GM06990 (cell line): Measurements from ENCODE around the gene C2orf76.

Experiments
- DNase-seq: peaks from one replicate; pipeline ENCODE4 v3.0.0-alpha.2; 2011; ENCODE audit not compliant: insufficient read length; ENCODE audit errors: extremely low read depth
- H3K27me3 ChIP-seq: replicated peaks from 2 replicates; pipeline ENCODE4 v1.6.0; 2011; ENCODE audit warnings: low read length; ENCODE audit not compliant: control insufficient read depth, insufficient read depth
- H3K36me3 ChIP-seq: 2 replicates; pipeline ENCODE4 v1.5.1; 2011; ENCODE audit warnings: low read length; ENCODE audit not compliant: control insufficient read depth, insufficient read depth
- H3K4me3 ChIP-seq: replicated peaks from 2 replicates; pipeline ENCODE4 v1.5.1; 2011; ENCODE audit warnings: low read depth, mild to moderate bottlenecking, control low read depth, low read length
- TF ChIP-seq, protein P1 (sequence below): IDR thresholded peaks from 2 replicates; pipeline ENCODE4 v1.5.1; 2011; ENCODE audit warnings: low read length, control low read depth, mild to moderate bottlenecking, inconsistent platforms; ENCODE audit not compliant: insufficient read depth, poor library complexity, severe bottlenecking

The C2orf76 gene

DNA sequence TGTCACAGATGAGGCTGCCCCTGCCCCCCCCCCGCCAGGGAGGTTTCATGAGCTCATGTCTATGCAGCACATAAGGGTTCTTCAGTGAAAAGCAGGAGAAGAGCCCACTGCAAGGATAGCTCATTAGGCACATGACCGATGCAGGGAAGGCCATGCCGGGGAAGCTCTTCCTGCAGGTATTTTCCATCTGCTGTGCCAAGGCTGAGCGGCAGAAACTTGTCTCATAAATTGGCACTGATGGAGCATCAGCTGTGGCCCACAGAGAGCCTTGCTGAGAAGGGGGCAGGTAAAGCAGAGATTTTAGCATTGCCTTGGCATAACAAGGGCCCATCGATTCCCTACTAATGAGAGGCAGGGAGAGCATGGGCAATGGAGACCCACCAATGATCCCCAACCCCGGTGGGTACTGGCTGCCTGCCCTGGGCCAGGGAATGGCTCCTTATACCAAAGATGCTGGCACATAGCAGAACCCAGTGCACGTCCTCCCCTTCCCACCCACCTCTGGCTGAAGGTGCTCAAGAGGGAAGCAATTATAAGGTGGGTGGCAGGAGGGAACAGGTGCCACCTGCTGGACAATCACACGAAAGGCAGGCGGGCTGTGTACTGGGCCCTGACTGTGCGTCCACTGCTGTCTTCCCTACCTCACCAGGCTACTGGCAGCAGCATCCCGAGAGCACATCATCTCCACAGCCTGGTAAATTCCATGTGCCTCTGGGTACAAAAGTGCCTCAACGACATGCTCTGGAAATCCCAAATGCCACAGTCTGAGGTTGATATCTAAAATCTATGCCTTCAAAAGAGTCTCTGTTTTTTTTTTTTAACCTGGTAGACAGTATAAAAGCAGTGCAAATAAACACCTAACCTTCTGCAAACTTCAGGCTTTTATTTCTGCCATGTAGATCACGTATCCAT lies 101.6 kb downstream of the C2orf76 start:
- no peaks in the 10 kb centered on the region for H3K27me3 ChIP-seq
- H3K36me3 ChIP-seq: no peaks in the 10 kb centered on the region; the same call in 1 of the 2 replicates
- TF ChIP-seq, protein P1, sequence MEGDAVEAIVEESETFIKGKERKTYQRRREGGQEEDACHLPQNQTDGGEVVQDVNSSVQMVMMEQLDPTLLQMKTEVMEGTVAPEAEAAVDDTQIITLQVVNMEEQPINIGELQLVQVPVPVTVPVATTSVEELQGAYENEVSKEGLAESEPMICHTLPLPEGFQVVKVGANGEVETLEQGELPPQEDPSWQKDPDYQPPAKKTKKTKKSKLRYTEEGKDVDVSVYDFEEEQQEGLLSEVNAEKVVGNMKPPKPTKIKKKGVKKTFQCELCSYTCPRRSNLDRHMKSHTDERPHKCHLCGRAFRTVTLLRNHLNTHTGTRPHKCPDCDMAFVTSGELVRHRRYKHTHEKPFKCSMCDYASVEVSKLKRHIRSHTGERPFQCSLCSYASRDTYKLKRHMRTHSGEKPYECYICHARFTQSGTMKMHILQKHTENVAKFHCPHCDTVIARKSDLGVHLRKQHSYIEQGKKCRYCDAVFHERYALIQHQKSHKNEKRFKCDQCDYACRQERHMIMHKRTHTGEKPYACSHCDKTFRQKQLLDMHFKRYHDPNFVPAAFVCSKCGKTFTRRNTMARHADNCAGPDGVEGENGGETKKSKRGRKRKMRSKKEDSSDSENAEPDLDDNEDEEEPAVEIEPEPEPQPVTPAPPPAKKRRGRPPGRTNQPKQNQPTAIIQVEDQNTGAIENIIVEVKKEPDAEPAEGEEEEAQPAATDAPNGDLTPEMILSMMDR: peak; percentile 85
- H3K4me3 ChIP-seq: no peak overlapping the region
- DNase-seq: no peak

DNA sequence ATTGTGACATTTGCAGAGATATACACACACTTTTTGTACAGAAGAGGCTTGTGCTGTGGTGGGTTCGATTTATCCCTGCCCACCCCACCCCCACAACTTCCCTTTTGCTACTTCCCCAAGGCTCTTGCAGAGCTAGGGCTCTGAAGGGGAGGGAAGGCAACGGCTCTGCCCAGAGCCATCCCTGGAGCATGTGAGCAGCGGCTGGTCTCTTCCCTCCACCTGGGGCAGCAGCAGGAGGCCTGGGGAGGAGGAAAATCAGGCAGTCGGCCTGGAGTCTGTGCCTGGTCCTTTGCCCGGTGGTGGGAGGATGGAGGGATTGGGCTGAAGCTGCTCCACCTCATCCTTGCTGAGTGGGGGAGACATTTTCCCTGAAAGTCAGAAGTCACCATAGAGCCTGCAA lies 103.0 kb downstream of the C2orf76 start:
- TF ChIP-seq, protein P1: no peak
- Histone ChIP-seq H3K36me3 (no peaks in the 10 kb centered on the region; the same call in 1 of the 2 replicates), H3K4me3 (no peak overlapping the region), H3K27me3 (no peaks in the 10 kb centered on the region)
- no peak for DNase-seq

DNA sequence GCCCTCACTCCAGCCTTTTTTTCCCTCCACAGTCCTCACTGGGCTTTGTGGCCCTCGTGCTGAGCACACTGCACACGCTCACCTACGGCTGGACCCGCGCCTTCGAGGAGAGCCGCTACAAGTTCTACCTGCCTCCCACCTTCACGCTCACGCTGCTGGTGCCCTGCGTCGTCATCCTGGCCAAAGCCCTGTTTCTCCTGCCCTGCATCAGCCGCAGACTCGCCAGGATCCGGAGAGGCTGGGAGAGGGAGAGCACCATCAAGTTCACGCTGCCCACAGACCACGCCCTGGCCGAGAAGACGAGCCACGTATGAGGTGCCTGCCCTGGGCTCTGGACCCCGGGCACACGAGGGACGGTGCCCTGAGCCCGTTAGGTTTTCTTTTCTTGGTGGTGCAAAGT lies 103.6 kb downstream of the C2orf76 start:
- Histone ChIP-seq H3K36me3 (no peaks in the 10 kb centered on the region; the same call in 1 of the 2 replicates), H3K4me3 (no peak overlapping the region), H3K27me3 (no peaks in the 10 kb centered on the region)
- DNase-seq: no peak
- TF ChIP-seq, protein P1: no peak

DNA sequence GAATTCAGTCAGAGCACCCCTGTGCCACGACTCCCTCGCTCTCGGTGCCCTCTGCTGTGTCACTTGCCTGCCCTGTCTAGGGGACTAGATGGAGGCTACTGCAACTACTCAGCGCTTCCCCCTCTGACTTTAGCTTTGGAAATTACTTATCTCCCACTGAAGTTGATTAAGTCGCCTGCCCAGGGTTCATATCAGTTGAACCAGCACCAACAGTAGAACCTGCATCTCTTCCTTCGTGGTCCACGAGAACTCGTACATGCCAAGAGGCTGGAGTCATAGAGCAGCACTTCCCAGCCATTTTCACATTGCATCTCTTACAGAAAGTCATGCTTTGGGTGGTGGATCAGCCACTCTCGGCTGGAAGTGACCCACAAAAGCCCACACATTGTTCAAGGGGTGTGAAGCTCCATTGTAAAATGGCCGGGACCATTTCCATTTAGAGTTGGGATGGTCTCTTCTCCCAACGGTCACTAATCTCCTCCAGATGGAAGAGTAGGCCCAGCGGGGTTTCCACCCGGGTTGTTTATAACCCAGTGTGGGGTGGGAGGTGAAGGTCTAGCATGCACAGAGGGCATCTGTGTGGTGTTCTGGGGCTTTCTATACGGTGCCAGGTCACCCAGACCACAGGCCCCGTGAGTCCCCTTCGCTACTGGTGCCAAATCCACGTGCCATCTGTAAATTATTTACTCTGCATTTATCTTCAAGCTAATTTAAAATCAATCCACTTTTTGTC lies 105.0 kb downstream of the C2orf76 start:
- Histone ChIP-seq H3K4me3 (no peak overlapping the region), H3K36me3 (no peaks in the 10 kb centered on the region; the same call in 1 of the 2 replicates), H3K27me3 (no peaks in the 10 kb centered on the region)
- DNase-seq: no peak
- TF ChIP-seq, protein P1: no peak

DNA sequence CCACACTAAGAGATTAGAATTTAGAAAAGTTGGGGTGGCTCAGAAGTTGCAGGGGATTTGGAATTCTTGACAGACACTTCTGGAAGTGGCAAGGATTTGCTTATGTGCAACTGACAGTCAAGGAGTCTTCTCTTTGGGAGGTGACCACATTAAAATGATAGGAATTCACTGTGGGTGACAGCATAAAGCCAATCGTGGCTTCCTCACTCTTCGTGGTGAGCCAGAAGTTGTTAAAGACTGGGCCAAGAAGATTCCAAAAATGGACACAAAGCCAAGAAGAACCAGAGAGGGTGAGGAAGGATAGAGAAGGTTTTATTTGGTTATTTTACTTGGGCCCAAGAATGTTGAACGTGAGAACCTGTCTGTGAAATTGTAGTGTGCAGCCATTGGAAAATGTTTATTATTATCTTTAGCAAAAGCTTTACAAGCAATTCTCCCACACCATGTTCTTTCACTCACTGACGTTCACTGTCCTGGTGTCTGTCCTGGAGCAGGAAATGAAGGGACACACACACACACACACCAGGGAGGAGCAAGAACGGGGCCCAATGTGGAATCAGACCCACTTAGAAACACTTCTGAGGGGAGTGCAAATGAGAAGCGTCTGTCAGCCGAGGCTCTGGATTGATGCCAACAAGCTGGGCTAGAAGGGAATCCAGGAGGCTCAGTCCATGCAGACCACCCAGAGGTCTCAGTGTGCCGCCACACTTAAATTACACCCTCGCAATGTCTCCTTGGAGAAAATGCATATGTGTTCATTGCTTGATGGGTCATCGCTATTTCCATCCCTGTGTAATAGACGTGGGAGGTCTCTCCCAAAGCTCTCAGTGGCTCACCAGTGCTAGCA lies 105.8 kb downstream of the C2orf76 start:
- Histone ChIP-seq H3K27me3 (no peaks in the 10 kb centered on the region), H3K4me3 (no peak overlapping the region), H3K36me3 (peaks cover 2% of the 10 kb centered on the region; the same call in 1 of the 2 replicates)
- DNase-seq: no peak
- TF ChIP-seq, protein P1: no peak
